Activated CD4-positive, alpha-beta T cell treated with anti-CD3 and anti-CD28 coated beads, Interleukin-2, amount 50 U/mL, for 4 hours (primary cell): ENCODE data around the gene CARD19.

Source experiments
- DNase-seq, 2 experiments: peaks; one replicate each; pipeline ENCODE4 v3.0.0-alpha.2; 2020

The CARD19 gene, protein sequence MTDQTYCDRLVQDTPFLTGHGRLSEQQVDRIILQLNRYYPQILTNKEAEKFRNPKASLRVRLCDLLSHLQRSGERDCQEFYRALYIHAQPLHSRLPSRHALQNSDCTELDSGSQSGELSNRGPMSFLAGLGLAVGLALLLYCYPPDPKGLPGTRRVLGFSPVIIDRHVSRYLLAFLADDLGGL

DNA sequence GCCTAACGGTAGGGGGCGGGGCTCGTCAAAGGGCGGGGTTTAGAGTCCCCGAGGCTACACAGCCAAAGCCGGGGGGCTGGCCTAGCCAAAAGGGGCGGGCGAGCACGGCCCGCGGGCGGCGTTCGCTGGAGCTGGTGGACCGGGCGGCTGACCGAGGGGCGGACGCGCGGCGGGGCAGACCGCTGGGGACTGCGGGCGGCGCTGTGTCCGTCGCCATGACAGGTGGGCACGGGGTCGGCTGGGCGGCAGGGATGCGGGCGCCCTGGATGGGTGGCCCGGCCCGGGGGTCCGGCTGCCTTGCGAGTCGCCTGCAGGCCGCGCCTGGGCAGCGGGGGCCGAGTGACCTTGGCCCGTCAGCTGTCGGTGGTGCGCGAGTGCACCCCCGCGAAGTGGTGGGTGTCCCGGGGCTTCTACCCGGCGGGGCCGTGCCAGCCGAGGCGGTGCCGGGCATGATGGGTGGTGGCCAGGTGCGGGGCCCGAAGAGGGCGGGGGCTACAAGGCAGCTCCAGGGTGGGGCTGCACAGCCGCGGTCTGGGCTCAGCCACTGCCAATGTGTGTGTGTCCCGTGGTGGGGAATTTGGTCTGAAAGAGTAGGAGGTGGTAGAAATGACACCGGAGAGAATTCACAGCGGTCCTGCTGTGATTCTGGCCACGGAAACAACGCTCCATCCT lies at the start of gene CARD19:
Gene CARD19 (plus strand): TSS at position 87 of the 672 bp plus-strand sequence. CDS start 129 bp downstream, at position 216.
- DNase-seq, result peak in 1 of 2 experiments; percentile 34

DNA sequence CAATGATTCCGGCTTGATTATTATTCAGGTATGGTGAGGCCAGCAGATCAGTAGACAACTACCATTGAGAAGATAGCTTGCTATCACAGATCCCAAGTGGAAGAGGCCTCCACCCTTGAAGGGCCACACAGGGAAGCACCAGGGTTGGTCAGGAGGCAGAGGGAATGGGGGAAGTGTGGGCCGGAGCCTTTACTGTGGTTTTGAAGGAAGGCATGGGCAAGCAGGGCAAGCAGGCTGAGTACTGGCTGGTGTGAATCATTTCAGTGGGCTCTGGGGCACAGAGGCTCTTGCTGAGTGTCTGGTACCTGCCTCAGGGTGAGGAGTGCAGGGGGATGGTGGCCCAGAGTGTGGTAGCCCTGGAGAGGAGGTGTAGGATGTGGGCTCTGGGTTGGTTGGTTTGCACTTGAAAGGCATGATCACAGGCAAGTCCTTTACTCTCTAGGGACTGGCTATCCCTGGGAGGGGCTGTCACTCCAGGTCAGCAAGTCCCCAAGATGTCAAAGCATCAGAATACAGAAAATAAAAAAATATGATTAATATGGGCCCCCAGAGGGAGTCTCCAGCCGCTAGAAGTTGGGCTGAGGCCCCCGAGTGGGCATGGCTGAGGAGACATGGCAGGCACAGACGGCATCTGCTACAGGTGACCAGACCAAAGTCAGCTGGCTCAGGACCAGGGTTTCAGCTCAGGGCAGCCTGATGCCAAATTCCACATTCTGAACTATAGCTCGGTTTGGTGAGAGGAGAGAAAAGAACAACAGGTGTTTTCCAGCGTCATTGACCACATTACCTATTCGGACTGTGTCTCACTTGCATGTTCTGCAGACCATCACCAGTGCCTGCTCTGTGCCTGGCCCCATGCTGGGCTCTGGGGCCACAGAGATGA lies 47.2 kb upstream of the CARD19 start:
- DNase-seq, result no peak

DNA sequence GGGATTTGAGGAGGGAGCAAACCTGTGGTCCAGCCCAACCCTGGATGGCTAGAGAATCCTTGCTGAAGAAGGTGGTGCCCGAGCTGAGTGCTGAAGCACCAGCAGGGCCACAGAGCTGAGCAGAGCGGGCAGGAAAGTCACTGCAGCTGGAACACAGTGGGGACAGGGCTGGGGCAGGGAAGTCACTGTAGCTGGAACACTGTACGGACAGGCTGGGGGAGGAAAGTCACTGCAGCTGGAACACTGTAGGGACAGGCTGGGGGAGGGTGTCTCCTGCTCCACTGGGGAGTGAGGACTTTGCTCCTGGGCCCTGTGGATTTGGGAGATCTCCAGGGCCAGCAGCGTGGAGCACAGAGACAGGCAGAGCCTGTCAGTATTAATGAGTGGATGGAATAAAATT lies 46.5 kb upstream of the CARD19 start:
- DNase-seq, result no peak

DNA sequence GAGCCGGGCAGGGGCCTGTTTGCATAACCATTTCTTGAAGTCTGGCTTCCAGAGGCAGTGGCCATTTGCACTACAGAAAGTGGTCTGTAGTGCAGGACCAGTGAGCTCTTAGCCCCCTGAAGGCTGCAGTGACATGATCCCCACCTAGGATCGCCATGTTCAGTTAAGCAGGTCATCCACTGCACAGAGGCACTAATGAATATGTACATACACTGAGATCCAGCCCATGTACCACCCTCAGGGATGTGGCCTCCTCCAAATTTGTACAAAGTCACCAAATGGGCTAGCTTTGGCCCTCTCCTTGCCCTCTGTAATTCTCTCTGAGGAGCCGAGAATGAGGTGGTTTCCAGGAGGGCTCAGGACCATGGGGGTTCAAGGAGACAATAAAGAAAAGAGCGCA lies 45.8 kb upstream of the CARD19 start:
- DNase-seq, result no peak

DNA sequence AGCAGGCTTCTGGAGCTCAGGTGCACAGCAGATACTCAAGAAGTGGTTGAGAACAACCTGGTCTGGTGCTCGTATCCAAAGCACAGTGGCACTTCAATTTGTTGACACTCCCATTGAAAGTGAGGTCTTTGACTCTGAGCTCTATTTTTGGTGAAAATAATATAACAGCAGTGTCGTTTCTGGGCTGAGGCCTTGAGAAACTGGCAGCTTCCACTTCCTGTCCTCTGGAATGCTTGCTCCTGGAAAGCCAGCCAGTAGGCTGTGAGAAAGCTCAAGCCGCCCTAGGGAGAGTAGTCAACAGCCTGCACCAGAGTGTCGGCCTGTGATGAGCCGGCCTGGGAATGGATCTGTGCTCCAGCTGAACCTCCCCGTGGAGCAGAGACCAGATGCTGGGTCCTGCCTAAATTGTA lies 44.3 kb upstream of the CARD19 start:
- no peak for DNase-seq

DNA sequence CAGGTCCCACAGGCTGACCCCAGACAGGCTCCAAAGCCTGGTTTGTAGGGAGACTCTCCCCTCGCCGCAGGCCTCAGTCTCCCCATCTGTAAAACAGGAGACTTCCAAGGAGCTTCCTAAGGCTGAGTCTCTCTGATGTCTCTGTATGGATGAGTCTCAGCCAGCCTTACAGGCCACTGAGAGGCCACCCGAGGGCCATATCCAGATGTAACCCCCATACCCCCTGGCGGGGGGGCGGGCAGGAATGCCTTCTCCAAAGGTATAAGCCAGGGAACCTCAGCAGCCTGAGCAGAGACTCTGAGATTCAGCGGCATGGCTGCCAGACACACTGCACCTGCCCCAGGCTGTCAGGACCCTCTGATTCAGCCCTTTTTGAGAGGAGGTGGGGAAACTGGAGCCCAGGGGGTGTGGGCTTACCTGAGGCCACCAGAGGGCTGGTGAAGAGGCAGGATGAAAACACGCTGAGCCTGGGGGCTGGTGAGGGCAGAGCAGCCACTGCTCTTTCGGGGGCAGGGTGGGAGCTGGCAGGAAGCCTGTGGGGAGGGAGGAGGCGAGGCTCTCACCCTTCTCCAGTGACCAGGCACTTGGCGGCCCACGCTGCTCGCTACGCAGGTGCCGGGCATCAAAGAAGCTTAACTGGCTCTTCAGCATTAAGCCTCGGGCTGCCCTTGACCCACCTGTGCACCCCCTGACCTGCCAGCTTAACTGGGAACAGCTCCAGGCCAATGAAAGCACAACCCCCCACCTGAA lies 43.1 kb upstream of the CARD19 start:
- no peak for DNase-seq

DNA sequence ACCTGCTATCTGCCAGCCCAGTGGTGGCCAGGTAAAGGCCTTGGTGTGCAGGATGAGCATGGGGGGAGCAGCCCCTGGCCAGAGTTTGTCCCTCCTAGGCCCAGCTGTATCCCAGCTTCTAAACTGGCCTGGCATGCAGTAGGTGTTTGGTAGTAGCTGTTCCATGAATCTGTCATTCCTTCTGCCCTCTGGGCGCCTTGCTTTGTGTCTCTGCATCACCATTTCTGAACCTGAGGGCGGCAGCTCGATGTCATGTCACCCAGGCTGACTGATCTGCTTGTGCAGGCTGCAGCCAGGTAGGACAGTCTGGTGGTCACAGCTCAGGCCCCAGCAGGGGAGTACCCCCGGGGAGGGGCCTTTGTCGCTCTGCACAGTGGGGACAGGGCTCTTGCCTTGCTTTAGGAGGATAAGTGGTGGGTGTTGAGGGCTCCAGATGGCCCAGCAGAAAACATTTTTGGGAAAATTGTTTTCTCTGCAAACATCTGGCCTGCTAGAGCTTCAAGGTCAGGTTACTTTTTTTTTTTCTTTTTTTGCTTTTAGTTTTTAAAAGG lies 42.2 kb upstream of the CARD19 start:
- DNase-seq, result no peak

DNA sequence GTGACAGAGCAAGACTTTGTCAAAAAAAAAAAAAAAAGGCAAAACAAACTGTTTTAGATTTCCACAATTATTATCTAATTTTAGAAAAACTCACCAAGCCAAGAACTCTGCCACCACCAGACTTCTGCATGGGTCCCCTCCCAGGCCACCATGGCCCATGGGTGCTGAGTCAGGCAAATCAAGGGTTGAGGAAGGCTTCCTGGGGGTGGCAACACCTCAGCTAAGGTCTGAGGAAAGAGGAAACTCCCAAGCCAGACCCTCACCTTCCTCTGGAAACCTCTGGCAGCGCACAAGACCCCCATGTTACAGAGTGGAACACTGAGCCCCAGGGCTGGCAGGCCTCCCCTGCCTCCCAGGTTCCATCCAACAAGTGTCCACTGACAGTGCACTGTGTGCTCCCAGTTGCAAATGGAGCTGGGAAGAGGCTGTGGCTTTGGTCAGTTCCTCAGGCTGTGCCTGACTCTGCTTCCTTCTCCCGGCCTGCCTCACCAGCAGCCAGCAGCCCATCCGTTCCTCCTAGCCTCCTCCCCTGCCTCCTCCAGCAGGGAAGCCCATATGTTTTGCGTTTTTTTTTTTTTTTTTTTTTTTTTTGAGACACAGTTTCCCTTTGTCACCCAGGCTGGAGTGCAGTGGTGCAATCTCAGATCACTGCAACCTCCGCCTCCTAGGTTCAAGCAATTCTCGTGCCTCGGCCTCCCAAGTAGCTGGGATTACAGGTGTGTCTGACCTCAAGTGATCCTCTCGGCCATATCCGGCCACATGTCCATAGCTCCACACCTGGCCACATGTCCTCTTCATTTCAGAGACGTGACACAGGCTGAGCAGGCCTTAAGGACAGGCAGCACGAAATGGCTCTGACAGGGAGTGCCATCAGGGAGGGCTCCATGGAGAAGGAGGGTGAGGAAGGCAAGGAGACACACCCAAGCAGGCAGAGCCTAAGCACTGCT lies 41.0 kb upstream of the CARD19 start:
- DNase-seq, result no peak

DNA sequence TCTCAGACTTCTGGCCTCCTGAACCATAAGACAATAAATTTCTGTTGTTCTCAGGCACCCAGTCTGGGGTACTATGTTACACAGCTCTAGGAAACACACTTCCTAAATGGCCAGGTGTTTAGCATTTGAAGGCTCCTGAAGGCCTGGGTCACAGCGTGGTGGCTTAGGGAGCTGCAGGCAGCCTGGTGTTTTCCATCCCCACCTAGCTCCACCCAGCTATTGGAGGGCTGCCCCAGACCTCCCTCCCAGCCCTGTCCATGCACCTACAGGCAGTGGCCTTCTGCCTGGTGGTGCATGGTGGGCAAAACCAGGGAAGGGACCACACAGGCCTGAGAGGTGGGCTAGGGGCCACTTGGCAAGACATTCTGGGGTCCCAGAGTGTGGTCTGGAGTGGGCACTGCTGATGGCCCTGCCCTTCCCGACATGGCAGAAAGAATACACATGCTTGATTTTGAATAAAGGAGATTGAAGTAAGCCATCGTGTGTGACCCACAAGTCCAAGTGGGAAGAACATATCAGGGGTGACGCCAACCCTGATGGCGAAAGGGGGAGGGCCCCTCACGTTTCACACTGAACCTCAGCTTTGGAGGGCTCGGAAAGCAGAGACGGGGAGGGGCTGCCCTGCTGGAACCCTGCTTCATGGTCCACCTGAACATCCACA lies 38.8 kb upstream of the CARD19 start:
- no peak for DNase-seq

DNA sequence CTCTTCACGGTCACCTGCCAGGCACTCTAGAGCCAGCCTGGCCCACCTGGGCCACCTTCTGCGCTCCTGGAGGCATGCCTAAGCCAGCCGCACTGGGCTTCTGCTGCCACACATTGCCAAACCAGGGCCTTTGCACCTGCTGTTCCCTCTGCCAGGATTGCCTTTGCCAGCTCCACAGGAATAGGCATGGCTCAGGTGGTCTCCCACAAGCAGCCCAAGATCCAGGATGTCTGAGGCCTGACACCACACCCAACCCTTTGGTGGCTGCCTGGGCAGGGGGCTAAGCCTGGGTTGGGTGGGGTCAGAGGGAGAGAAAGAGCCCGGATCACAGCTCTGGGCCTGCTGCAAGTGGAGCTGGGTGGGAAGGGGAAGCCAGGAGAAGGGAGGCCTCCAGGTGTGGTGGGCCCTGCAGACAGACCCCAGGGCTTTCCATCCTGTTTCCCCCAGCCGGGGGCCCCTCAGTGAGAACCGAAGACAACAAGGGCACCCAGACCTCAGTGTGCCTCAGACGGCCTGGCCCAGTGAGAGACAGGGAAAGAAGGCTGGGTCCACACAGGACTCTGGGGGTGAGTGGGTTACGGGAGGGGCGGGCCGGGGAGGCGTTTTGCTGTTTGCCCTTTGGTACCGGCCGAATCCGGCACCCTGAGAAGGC lies 38.2 kb upstream of the CARD19 start:
- DNase-seq, result no peak

DNA sequence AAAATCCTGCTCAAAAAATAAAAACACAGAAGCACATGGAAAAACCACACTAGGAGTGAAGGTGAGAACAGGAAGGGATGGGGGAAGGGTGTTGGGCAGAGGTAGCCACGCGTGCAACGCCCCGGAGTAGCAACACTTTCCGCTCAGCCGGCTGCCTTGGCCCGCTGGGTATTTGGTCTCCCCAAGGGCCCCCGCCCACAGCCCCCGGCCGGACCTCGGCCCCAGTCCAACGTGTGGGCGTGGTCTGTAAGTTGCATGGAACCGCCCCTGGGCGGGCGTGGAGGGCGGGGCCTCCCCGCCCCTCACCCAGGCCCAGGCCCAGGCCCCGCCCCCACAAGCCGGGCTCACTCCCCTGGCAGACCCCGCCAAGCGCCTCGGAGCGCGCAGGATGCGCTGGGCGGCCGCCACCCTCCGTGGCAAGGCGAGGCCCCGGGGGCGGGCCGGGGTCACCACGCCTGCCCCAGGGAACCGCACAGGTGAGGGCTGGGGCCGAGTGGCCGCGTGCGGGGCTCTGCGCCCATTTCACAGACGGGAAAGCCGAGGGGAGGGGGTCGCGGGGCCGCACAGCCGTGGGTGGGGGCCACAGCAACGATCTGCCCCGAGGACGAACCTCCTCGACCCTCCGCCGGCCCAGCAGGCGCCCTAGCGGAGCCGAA lies 37.5 kb upstream of the CARD19 start, which contains the start of gene SUSD3:
Gene SUSD3 (plus strand): TSS at position 347 of the 656 bp plus-strand sequence. CDS start 42 bp downstream, at position 389.
- DNase-seq, result peak; percentile 48 to 57

DNA sequence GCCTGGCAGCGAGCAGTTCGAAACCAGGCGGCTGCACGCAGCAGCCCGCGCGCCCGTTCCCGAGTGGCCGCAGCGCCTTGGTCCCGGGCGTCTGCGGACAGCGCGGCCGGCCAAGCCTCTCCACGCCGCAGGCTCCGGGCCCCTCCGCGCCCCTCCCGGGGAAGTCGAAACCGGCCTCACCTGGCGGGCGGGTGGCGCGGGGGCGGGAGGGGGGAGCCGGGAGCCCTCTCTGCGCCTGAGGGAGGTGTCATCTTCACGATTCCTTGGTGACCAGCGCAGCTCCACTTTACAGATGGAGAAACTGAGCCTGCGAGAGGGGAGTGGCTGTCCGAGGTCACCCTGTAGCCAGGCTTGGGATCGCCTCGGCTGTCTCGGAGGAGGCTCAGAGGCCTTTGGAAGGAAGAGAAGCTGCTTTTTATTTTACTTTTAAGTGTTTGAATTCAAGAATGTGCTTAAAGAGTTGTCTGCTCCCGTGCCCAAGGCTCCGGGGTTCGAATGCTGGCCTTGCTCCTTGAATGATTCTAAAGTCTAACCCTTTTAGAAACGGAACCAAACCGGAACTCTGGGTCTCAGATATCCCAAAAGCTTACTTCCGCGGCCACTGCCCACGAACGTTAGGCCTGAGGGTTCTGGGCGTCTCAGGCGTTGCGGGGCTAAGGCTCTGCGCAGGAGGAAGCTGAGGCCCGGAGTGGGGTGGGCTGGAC lies 36.9 kb upstream of the CARD19 start:
- DNase-seq, result peak in 1 of 2 experiments; percentile 23

DNA sequence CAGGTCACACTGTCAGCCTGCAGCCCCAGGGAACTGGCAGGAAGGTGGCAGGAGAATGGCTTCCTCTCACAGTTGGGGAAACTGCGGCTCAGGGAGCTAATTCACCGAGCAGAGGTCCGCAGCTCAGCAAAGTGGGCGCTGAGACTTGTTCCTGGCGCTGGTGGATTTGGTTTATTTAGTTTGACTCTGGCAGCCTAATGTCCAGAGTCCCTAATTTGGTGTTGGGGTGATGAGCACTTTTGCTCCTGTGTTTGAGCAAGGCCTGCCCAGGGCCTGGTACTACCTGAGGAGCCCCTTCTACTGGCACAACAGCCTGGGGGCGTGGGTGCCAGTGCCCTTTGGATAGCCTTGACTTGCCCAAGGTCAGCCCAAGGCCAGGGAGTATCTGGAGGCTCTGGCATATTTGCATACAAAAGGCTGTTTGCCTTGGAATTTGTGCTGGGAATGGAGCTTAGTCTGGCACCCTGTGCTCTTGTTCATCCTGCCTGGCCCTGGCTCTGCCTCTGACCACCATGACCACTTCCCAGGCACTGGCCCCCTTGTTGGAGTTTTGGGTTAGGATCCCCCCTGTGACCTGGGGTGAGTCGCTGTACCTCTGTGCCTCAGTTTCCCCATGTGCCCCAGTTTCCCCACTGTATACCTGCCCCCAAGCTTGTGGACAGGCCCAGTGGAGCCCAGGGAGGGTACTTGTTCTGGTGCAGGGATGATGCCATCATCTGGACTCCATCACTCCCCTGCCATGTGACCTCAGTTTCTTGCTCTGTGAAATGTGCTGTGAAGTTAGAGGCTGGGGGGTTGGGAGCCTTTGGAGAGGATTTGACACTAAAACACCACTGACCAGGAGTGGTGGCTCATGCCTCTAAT lies 36.1 kb upstream of the CARD19 start:
- DNase-seq, result no peak

DNA sequence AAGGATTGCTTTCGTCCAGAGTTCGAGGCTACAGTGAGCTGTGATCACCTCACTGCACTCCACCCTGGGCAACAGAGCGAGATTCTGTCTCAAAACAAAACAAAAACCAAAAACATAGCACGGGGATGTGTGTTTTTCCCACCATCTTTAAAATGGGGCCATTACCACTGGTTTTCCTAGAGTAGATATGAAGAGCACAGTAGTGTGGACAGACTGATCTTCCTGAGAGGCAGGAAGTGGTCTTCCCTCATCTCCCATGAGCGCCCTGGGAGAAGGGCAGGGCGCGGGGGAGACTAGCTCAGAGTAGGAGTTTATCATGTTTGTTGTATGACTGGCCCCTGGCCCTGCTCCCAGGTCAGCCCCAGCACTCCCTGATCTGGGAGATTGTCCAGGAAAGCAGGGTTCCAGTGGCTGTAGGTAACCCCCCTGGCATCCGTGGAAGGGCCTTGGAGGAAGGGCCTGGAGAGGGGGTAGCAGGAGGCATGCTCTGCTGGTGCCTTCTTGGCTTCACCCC lies 35.2 kb upstream of the CARD19 start:
- no peak for DNase-seq

DNA sequence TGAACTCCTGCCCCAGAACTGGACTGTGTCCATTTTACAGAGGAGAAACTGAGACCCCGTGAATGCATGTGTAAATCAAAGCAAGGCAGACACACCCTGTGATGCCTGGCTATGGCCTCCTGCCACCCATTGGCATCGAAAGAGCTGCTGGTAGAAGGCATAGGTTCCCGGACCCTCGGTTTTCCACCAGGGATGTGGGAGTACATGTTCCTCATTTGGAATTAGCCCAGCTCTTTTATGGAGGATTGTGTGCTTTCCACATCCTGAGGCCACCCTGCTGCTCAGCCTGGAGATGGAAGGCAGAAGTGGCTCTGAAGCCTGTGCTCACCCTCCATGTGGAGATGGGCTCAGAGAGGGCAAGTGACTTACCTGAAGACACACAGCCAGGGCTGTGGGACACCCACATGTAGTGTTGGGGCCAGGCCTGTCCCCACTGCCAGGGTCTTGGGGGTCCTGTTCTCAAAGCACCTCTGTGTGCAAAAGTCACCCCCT lies 34.7 kb upstream of the CARD19 start:
- DNase-seq, result no peak

DNA sequence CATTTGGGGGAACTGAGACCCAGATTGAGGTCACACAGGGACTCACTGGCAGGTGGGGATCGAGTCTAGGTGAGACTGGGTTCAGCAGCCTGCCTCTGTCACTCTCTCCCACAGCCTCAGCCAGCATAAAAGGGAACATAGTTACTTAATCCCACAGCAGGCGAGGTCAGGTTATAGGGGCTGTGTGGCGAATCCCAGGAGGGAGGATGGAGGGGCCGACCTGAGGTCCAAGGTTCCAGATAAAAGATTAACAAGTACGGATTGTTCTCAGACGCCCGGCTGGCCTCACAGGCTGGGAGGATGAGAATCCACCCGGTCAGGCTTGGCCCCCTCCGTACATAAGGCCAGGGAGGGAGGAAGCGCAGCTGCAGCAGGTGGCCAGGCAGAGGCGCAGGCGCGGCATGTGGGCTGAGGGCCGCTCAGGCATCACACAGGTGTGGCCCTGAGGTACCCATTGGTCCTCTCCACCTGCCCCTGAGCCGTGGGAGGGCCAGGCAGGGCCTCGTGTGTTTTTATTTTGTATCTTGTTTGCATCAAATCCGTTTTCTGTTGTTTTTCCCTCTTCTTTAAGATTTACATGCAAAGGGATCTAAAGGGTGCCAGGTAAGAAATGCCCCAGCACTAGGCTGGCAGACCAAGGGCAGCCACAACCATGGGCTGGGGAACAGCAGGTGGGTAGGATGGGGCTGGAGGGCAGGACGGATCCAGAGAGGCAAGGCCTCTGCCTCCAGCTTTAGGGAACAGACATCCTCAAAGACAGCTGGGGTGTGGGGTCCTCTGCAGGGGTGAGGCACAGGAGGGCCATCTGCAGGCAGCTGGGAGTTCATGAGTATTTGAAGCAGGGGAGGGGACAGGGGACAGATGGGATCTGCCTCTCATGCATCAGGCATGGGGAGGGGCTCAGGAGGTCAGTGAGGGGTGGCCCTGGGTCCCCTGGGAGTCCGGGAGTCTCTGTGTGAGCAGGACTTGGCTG lies 33.9 kb upstream of the CARD19 start:
- DNase-seq, result no peak
